Neural progenitor cell (in vitro differentiated cells): ENCODE data around the gene WBP4.

Experiments used
- CTCF ChIP-seq: fragments of 200-600 bp; sonication (generic); IDR thresholded peaks from 2 replicates; pipeline ENCODE4 v1.5.1; 2017; ENCODE audit warnings: antibody characterized with exemption, mild to moderate bottlenecking
- EZH2 ChIP-seq: fragments of 200-600 bp; sonication (generic); IDR thresholded peaks from 2 replicates; pipeline ENCODE4 v1.6.1; 2017; ENCODE audit warnings: antibody characterized with exemption, mild to moderate bottlenecking, moderate library complexity
- EZH2phosphoT487 ChIP-seq: fragments of 200-600 bp; sonication (generic); IDR thresholded peaks from 2 replicates; pipeline ENCODE4 v1.6.1; 2017; ENCODE audit warnings: antibody characterized with exemption

- TF ChIP-seq CTCF (no peak), EZH2 (no peak), EZH2phosphoT487 (no peak)
Observed at GRCh38 chr13:41127701-41128100, 66.4 kb downstream of the WBP4 start.
